Tibial artery (tissue), 4 donors: ENCODE data around the gene SRI.
"Not testable (repeated sequence)": the region's sequence is repeated elsewhere in the genome, so short reads cannot be mapped to it uniquely, and the experiment has no call there.

Experiments used
- DNase-seq, 2 donors: peaks; one replicate each; pipeline ENCODE4 v3.0.0-alpha.2; 2019
- H3K27ac ChIP-seq, 2 donors: fragments of 200-600 bp; sonication (generic) in 1 of 2; 1 replicate in 1 of 2; 2 replicates in 1 of 2; pipeline ENCODE4 v1.5.1; 2018 to 2019; ENCODE audit warnings: mild to moderate bottlenecking in 1 of 2
- H3K27me3 ChIP-seq, 2 donors: fragments of 200-600 bp; sonication (generic) in 1 of 2; one replicate each; pipeline versions ENCODE4 v1.5.1 to v1.6.0; 2016 to 2019
- H3K36me3 ChIP-seq, 3 donors: fragments of 200-600 bp; sonication (generic) in 2 of 3; one replicate each; pipeline ENCODE4 v1.5.1; 2016 to 2019; ENCODE audit warnings: mild to moderate bottlenecking in 2 of 3
- H3K4me1 ChIP-seq, 4 donors: fragments of 200-600 bp; sonication (generic) in 2 of 4; 1 replicate in 3 of 4; 2 replicates in 1 of 4; pipeline ENCODE4 v1.5.1; 2016 to 2019
- H3K4me3 ChIP-seq, 2 donors: fragments of 200-600 bp; sonication (generic) in 1 of 2; 1 replicate in 1 of 2; 2 replicates in 1 of 2; pipeline ENCODE4 v1.5.1; 2018 to 2019; ENCODE audit warnings: mild to moderate bottlenecking in 2 of 2
- H3K9me3 ChIP-seq, 3 donors: fragments of 200-600 bp; sonication (generic) in 1 of 3; one replicate each; pipeline ENCODE4 v1.5.1; 2016 to 2019
- intact Hi-C: fragments of 100-400 bp; cut with DNase I; formaldehyde crosslinking; loops from one replicate; pipeline ENCODE4 v1.15.0; 2023; ENCODE audit warnings: low total_unique reads
- TF ChIP-seq, protein P1 (sequence below), 2 experiments: fragments of 200-600 bp in 1 of 2; fragments of 450-650 bp in 1 of 2; IDR thresholded peaks; one replicate each; pipeline ENCODE4 v1.5.1; 2017 to 2019; ENCODE audit warnings: antibody characterized with exemption in 2 of 2, mild to moderate bottlenecking in 1 of 2, moderate library complexity in 1 of 2

The SRI gene, protein sequence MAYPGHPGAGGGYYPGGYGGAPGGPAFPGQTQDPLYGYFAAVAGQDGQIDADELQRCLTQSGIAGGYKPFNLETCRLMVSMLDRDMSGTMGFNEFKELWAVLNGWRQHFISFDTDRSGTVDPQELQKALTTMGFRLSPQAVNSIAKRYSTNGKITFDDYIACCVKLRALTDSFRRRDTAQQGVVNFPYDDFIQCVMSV

DNA sequence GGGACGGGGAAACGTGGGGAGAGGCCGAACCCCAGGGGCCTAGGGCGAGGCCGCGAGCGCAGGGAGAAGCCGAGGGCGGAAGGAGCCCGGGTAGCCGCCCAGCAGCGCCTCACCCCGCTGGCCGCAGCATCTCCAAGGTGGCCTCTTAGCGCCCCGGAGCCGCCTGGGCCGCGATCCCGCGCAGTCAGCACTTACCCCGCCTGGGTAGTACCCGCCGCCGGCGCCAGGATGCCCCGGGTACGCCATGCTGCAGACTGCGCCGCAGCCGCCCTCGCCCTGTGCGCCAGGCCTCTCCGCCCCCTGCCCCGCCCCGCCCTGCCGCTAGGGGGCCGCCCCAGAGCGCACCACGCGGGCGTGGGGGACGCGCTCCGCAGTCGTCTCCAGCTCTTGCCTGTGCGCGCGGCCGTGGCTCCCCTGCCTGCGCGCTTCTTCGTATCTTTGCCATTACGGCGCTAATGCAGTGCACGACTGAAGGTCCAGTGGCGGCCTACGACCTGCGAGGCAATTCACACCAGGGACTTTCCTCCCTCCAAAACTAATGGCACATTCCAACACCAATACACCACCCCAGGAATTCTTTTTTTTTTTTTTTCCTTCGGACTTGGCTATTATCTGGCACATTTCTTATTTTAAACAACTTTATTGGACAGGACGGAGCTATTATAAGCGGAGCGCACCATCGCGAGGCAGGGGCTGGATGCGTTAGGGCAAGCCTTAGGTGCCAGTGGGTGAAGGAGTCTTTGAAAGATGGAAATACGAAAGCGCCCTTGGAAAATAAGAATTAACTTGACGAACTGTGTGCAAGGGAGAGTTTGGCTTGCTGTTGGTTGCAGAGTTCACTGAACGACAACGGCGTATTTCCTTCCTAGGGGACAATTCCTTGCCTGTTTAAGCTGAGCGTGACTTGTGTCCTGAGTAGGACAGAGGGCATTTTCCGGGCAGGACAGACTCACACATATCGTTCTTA, at the start of gene SRI:
Gene SRI, minus strand, starts transcription at position 258 of the 967 bp plus-strand sequence. Its CDS starts 12 bp downstream, at position 246.
- Histone ChIP-seq H3K27me3 (no peaks in the 10 kb centered on the region), H3K4me3 (peak within 1 kb of the TSS; percentile 90 to 93), H3K36me3 (peaks cover 0 to 17% (median 16%) of the 10 kb centered on the region in 3 donors), H3K9me3 (no peaks in the 10 kb centered on the region), H3K27ac (peak within 1 kb of the TSS; percentile 86 to 87), H3K4me1 (peaks cover 0 to 19% (median 0%) of the 10 kb centered on the region in 4 donors)
- intact Hi-C loops, result no loop called here
- TF ChIP-seq, protein P1, sequence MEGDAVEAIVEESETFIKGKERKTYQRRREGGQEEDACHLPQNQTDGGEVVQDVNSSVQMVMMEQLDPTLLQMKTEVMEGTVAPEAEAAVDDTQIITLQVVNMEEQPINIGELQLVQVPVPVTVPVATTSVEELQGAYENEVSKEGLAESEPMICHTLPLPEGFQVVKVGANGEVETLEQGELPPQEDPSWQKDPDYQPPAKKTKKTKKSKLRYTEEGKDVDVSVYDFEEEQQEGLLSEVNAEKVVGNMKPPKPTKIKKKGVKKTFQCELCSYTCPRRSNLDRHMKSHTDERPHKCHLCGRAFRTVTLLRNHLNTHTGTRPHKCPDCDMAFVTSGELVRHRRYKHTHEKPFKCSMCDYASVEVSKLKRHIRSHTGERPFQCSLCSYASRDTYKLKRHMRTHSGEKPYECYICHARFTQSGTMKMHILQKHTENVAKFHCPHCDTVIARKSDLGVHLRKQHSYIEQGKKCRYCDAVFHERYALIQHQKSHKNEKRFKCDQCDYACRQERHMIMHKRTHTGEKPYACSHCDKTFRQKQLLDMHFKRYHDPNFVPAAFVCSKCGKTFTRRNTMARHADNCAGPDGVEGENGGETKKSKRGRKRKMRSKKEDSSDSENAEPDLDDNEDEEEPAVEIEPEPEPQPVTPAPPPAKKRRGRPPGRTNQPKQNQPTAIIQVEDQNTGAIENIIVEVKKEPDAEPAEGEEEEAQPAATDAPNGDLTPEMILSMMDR (IDR thresholded peaks at IDR 0.05), result peak; percentile 91 to 96
- DNase-seq, result peak; percentile 76 to 90

DNA sequence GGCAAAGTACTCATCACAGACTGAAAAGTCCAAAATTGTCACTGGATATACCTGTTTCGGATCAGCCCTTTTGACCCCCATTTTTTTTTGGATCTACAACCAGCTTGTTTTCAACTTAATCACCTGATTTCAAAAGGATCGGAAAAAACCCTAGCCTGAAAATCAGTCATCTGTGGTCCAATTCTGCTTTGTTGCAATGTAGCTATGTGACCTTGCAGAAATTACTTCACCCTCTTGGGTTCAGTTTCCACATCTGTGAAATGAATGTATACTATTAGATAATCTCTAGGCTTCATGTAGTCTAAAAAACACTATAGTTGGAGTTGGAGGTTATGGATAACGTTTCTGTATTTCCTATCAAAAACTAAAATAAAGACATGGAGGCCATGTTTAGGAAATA, 49.7 kb upstream of the SRI start:
- Histone ChIP-seq H3K27ac (no peak overlapping the region), H3K9me3 (no peaks in the 10 kb centered on the region), H3K4me3 (no peak overlapping the region), H3K4me1 (no peaks in the 10 kb centered on the region), H3K27me3 (no peaks in the 10 kb centered on the region), H3K36me3 (no peaks in the 10 kb centered on the region)
- intact Hi-C loops, result no loop called here
- TF ChIP-seq, protein P1 (IDR thresholded peaks at IDR 0.05), result no peak
- no peak for DNase-seq

DNA sequence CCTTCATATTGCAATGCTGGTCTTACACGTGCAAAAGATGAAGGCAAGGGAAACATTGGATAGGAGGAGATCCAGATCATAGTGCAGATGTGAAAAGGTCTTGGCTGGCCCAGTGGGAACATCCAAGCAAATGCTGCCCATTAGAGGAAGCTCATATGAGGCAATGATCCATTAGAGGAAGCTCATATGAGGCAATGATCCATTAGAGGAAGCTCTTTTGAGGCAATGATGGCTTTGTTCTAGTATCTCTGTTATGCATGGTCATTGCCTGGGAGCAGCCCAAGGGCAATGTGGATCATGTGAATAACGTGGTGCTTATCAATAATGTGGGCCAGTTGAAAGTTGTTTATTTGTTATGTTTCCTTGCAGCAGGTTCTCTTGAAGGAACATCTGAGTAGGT, 49.0 kb upstream of the SRI start:
- intact Hi-C loops, result no loop called here
- Histone ChIP-seq H3K36me3 (no peaks in the 10 kb centered on the region), H3K27me3 (no peaks in the 10 kb centered on the region), H3K4me3 (no peak overlapping the region), H3K9me3 (no peaks in the 10 kb centered on the region), H3K4me1 (no peaks in the 10 kb centered on the region), H3K27ac (no peak overlapping the region)
- DNase-seq, result no peak
- TF ChIP-seq, protein P1 (IDR thresholded peaks at IDR 0.05), result no peak

DNA sequence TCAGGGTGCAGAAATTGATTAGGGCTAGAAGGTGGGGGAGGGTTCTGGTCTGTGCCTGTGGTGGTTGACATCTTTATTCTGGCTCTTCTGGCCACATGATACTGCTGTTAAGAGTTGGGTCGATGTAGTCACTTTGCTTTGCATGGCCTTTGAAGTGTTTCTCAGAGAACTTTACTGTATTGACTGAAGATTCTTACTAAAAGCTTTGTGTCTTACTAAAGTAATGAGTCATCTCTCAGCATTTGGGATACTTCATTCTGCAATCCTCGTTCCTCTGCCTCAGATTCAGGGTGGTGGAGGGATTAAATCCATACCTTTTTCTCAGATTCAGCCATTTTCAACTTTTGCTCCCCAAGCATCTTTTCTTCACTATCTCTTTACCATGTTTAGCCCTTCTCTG, 48.2 kb upstream of the SRI start:
- no peaks in the 10 kb centered on the region for H3K4me1 ChIP-seq
- DNase-seq, result no peak
- H3K4me3 ChIP-seq, result no peak overlapping the region
- TF ChIP-seq, protein P1 (IDR thresholded peaks at IDR 0.05), result no peak
- intact Hi-C loops, result no loop called here
- no peaks in the 10 kb centered on the region for H3K27me3 ChIP-seq
- no peaks in the 10 kb centered on the region for H3K36me3 ChIP-seq
- H3K27ac ChIP-seq, result no peak overlapping the region
- no peaks in the 10 kb centered on the region for H3K9me3 ChIP-seq

DNA sequence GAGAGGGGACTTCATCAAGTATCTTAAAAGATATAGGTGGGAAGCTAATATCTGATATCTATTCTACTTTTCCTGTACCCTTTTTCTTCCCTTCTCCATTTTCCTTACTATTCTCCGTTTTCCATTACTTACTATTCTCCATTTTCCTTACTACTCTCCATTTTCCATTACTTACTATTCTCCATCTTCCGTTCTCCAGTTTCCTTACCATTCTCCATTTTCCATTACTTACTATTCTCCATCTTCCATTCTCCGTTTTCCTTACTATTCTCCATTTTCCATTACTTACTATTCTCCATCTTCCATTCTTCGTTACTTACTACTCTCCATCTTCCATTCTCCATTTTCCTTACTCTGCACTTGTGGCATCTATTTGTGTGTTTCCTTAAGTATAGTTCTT, 47.6 kb upstream of the SRI start:
- intact Hi-C loops, result no loop called here
- no peak for DNase-seq
- H3K27me3 ChIP-seq, result no peaks in the 10 kb centered on the region
- no peak overlapping the region for H3K27ac ChIP-seq
- H3K36me3 ChIP-seq, result no peaks in the 10 kb centered on the region
- no peaks in the 10 kb centered on the region for H3K9me3 ChIP-seq
- no peak overlapping the region for H3K4me3 ChIP-seq
- TF ChIP-seq, protein P1 (IDR thresholded peaks at IDR 0.05), result no peak
- H3K4me1 ChIP-seq, result no peaks in the 10 kb centered on the region

DNA sequence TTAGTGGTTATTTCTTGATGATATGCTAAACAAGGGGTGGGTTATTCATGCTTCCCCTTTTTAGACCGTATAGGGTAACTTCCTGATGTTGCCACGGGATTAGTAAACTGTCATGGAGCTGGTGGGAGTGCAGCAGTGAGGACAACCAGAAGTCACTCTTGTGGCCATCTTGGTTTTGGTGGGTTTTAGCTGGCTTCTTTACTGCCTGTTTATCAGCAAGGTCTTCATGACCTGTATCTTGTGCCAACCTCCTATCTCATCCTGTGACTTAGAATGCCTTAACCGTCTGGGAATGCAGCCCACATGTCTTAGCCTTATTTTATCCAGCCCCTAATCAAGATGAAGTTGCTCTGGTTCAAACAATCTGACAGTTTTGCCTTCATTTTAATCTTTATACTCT, 45.1 kb upstream of the SRI start:
- H3K27ac ChIP-seq, intact Hi-C loops, H3K36me3 ChIP-seq, H3K9me3 ChIP-seq, H3K27me3 ChIP-seq, H3K4me1 ChIP-seq, DNase-seq, H3K4me3 ChIP-seq: not testable (repeated sequence)
